ENCODE results near the gene LETMD1. TPM values are rescaled to one million over a fixed set of nuclear protein-coding genes. Genes with fewer than 3 reads are reported as not detected.
A peak's percentile ranks its signal among the peaks of the same experiment; 100 is the strongest.

The LETMD1 gene
- total and polyA plus RNA-seq, 9 of the 15 experiments (the other 6 are each of a cell fraction or from before 2014, with no cell fraction given): 58.7 to 163 (median 75.4) TPM

GRCh38 chr12:51025836-51026638 is 22.1 kb upstream of the LETMD1 start, which contains the start of gene SLC11A2 (continued):
- no peak for TF ChIP-seq ILF3 (IDR thresholded peaks at IDR 0.05; ENCODE audit: borderline replicate concordance)
- no peak for TF ChIP-seq HNRNPK (IDR thresholded peaks at IDR 0.05; ENCODE audit: low read depth, low read length, poor library complexity, severe bottlenecking)
- TF ChIP-seq NFYB (IDR thresholded peaks at IDR 0.05; ENCODE audit: extremely low read depth, insufficient read length): peak; percentile 91
- 0 out of 2 replicates have a peak, but pooled peaks have one; percentile 50 for TF ChIP-seq ZNF511 (CRISPR knock-in tag; IDR thresholded peaks at IDR 0.05)
- TF ChIP-seq ZFPM2 (CRISPR knock-in tag; IDR thresholded peaks at IDR 0.05): 0 out of 2 replicates have a peak, but pooled peaks have one; percentile 49
- TF ChIP-seq NUFIP1 (IDR thresholded peaks at IDR 0.05; ENCODE audit: partially characterized antibody): no peak
- no peak for TF ChIP-seq TCF7L2 (IDR thresholded peaks at IDR 0.05; ENCODE audit: low read depth, low read length)
- 0 out of 2 replicates have a peak, but pooled peaks have one; percentile 23 for TF ChIP-seq KLF13 (tag; IDR thresholded peaks at IDR 0.05; ENCODE audit: borderline replicate concordance, low read depth)
- TF ChIP-seq YBX1 (IDR thresholded peaks at IDR 0.05): no peak
- TF ChIP-seq ZBTB33 (CRISPR knock-in tag; IDR thresholded peaks at IDR 0.05): peak; percentile 77
- peak in 1 of 2 experiments; percentile 5; a peak in 2 of 4 replicates for TF ChIP-seq RCOR1 (IDR thresholded peaks at IDR 0.05; ENCODE audit: borderline replicate concordance in 1 of 2, low read depth in 2 of 2, low read length in 2 of 2)
- TF ChIP-seq XRCC4 (IDR thresholded peaks at IDR 0.05; ENCODE audit: extremely low read depth, insufficient read depth, insufficient read length): no peak
- TF ChIP-seq AFF4 (CRISPR knock-in tag; IDR thresholded peaks at IDR 0.05): peak; percentile 78
- TF ChIP-seq DMBX1 (CRISPR knock-in tag; IDR thresholded peaks at IDR 0.05; ENCODE audit: borderline replicate concordance): 0 out of 2 replicates have a peak, but pooled peaks have one; percentile 39
- peak; percentile 67 for TF ChIP-seq VEZF1 (CRISPR knock-in tag; IDR thresholded peaks at IDR 0.05)
- TF ChIP-seq KDM4B (IDR thresholded peaks at IDR 0.05; ENCODE audit: borderline replicate concordance in 2 of 2, low read depth in 1 of 2): peak in 1 of 2 experiments; percentile 44; a peak in 1 of 4 replicates
- peak; percentile 33; the same call in 1 of the 2 replicates for TF ChIP-seq JUN (IDR thresholded peaks at IDR 0.05; ENCODE audit: borderline replicate concordance, low read depth, low read length)
- no peak; the same call in 1 of the 2 replicates for TF ChIP-seq JUN (CRISPR knock-in tag; IDR thresholded peaks at IDR 0.05; ENCODE audit: borderline replicate concordance)

Data from K562 (cell line).